ENCODE measurements around the gene CFAP52. TPM values are rescaled to one million over a fixed set of nuclear protein-coding genes. Genes with fewer than 3 reads are reported as not detected.
"Not testable (repeated sequence)": the region's sequence is repeated elsewhere in the genome, so short reads cannot be mapped to it uniquely, and the experiment has no call there.

CFAP52 gene
- total and polyA plus RNA-seq, 2 donors, result 0.25 to 0.26 TPM

GRCh38 chr17:9644910-9645751 lies 68.7 kb downstream of the CFAP52 start, which contains the start of gene USP43:
Gene USP43 (plus strand): TSS chr17:9645517. CDS start chr17:9645633, 116 bp downstream.
- peak; percentile 13 for DNase-seq (ENCODE audit: extremely low spot score)
- WGBS, result under 1% methylated on average over 72 of the region's 72 CpGs
- Histone ChIP-seq H3K27ac (ENCODE audit: low read depth) (peak within 1 kb of the TSS; percentile 81), H3K4me3 (ENCODE audit: low read depth, low read length) (peak within 1 kb of the TSS; percentile 66), H3K4me1 (ENCODE audit: insufficient read depth) (peaks cover 2% of the 10 kb centered on the region), H3K36me3 (ENCODE audit: insufficient read depth) (no peaks in the 10 kb centered on the region)

DNA sequence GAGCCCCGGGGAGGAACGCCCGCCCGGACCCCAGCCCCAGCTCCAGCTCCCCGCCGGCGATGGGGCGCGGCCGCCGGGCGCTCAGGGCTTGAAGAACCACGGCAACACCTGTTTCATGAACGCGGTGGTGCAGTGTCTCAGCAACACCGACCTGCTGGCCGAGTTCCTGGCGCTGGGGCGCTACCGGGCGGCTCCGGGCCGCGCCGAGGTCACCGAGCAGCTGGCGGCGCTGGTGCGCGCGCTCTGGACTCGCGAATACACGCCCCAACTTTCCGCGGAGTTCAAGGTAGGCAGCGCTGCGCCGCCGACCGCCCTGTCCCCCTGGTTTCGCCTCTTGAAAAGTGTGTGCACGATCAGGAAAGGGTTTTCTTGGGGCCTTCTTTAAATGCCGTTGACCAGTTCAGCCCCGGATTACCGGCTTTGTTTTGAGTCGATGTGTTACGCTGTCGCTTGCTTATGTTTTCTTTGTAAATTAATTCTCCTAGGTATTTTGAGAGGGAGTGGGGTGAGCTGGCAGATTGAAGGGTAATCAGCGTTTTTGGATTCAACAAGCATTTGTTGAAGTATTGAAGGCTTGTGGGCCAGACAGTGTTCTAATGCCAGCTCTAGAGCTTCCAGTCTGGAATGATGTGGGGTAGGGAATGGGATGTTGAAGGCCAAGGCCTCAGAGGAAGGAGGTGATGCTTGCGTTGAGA lies 69.6 kb downstream of the CFAP52 start:
- peak overlapping the region; percentile 81 for H3K27ac ChIP-seq (ENCODE audit: low read depth)
- peaks cover 2% of the 10 kb centered on the region for H3K4me1 ChIP-seq (ENCODE audit: insufficient read depth)
- peak overlapping the region; percentile 66 for H3K4me3 ChIP-seq (ENCODE audit: low read depth, low read length)
- WGBS, result 3% methylated on average over 51 of the region's 51 CpGs
- DNase-seq (ENCODE audit: extremely low spot score), result no peak
- H3K36me3 ChIP-seq (ENCODE audit: insufficient read depth), result no peaks in the 10 kb centered on the region

DNA sequence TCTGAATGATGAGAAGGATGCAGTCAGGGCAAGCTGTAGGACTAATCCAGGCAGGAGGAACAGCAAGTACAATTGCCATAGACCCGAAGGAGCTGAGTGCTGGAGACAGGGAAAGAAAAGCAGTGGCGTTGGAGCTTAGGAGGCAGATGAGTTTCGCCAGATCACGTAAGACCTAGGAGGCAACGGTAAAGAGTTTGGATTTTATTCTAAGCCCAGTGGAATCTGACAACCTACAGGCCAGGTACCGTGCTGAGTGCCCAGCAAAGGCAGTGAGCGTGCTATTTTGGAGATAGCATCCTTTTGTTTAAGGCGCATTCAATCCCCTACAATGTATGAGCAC lies 70.1 kb downstream of the CFAP52 start:
- DNase-seq (ENCODE audit: extremely low spot score), result no peak
- H3K36me3 ChIP-seq (ENCODE audit: insufficient read depth), result no peaks in the 10 kb centered on the region
- H3K27ac ChIP-seq (ENCODE audit: low read depth), result no peak overlapping the region
- peaks cover 2% of the 10 kb centered on the region for H3K4me1 ChIP-seq (ENCODE audit: insufficient read depth)
- 34% methylated on average over 8 of the region's 8 CpGs for WGBS
- H3K4me3 ChIP-seq (ENCODE audit: low read depth, low read length), result no peak overlapping the region

DNA sequence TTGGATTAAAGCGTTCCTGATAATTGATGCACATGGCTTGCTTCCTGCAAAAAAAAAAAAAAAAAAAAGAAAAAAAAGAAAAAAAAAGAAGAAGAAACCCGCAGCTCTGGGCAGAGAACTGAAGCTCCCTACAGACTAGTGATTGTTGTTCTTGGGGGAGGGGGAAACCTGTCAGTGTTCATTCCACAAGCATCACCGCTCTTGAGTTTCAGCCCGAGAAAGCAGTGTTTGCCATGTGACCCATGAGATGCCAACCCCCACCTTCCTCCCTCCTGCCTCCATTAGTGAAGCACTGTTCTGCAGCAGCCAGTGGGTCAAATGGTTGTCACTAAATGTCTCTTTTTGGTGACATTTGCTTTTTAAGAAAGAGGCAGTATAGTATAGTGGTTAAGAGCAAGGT lies 70.6 kb downstream of the CFAP52 start:
- WGBS, result 17% methylated on average over 4 of the region's 4 CpGs
- peaks cover 2% of the 10 kb centered on the region for H3K4me1 ChIP-seq (ENCODE audit: insufficient read depth)
- H3K27ac ChIP-seq (ENCODE audit: low read depth), result no peak overlapping the region
- H3K36me3 ChIP-seq (ENCODE audit: insufficient read depth), result no peaks in the 10 kb centered on the region
- no peak for DNase-seq (ENCODE audit: extremely low spot score)
- no peak overlapping the region for H3K4me3 ChIP-seq (ENCODE audit: low read depth, low read length)

DNA sequence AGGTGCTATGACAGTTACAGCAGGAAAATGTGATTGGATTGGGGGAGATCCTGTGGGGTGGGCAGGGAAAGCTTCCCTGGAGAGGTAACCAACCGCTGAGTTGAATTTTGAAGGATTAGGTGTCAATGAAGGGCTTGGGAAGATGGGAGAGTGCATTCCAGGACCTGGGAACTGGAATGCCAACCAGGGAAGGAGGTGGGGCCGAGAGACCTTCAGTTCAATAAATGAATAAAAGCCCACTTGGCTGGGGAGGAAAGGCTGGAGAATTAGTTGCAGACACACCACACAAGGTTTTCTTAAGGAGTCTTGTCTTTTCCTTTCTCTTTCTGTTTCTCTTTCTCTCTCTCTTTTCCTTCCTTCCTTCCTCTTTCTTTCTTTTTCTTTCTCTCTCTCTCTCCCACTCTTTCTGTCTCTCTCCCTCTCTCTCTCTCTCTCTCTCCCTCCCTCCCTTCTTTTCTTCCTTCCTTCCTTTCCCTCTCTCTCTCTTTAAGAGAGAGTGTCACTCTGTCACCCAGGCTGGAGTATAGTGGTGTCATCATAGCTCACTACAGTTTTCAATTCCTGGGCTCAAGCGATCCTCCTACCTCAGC lies 72.2 kb downstream of the CFAP52 start:
- no peak overlapping the region for H3K27ac ChIP-seq (ENCODE audit: low read depth)
- H3K4me3 ChIP-seq (ENCODE audit: low read depth, low read length), result no peak overlapping the region
- H3K36me3 ChIP-seq (ENCODE audit: insufficient read depth), result no peaks in the 10 kb centered on the region
- 47% methylated on average over 3 of the region's 3 CpGs for WGBS
- no peak for DNase-seq (ENCODE audit: extremely low spot score)
- H3K4me1 ChIP-seq (ENCODE audit: insufficient read depth), result peaks cover 2% of the 10 kb centered on the region

DNA sequence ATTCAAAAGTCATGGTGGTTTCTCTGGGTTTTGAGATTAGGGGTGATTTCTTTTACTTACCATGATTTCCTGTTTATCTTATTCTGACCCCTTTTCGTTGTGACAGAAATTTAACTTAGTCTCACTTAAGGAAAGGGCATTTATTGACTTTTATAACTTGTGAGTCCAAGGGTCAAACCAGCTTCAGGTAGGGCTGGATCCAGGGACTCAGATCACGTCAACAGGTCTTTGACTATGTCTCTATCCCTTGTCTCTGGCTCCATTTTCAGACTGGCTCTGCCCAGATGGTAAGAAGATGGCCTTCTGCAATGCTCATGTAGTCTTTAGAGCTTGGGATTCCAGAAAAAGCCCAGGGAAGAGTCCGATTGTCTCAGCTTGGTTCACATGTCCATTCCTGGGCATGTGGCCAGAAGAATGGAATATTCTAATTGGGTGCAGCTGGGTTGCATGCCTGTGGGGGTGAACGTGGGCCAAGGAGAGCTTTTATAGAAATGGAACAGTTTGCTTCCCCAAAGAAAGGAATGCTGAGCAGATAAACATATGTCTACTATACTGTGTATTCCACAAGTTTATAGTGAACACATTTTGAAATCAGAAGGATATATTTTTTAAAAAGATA lies 82.3 kb downstream of the CFAP52 start:
- Histone ChIP-seq H3K4me3 (ENCODE audit: low read depth, low read length) (no peak overlapping the region), H3K36me3 (ENCODE audit: insufficient read depth) (no peaks in the 10 kb centered on the region), H3K27ac (ENCODE audit: low read depth) (no peak overlapping the region), H3K4me1 (ENCODE audit: insufficient read depth) (no peaks in the 10 kb centered on the region)
- no peak for DNase-seq (ENCODE audit: extremely low spot score)
- WGBS, result 41% methylated on average over 4 of the region's 4 CpGs

- H3K27ac ChIP-seq (ENCODE audit: low read depth), result no peak overlapping the region
- no peaks in the 10 kb centered on the region for H3K4me1 ChIP-seq (ENCODE audit: insufficient read depth)
- WGBS, result 85% methylated on average over 2 of the region's 2 CpGs
- no peaks in the 10 kb centered on the region for H3K36me3 ChIP-seq (ENCODE audit: insufficient read depth)
- H3K4me3 ChIP-seq (ENCODE audit: low read depth, low read length), result no peak overlapping the region
- DNase-seq (ENCODE audit: extremely low spot score), result no peak
These were observed 84.6 kb downstream of the CFAP52 start for GRCh38 chr17:9661027-9661426.

GRCh38 chr17:9663511-9663910 lies 87.1 kb downstream of the CFAP52 start:
- not testable (repeated sequence) for DNase-seq (ENCODE audit: extremely low spot score); H3K4me1 ChIP-seq (ENCODE audit: insufficient read depth); H3K4me3 ChIP-seq (ENCODE audit: low read depth, low read length); H3K27ac ChIP-seq (ENCODE audit: low read depth); H3K36me3 ChIP-seq (ENCODE audit: insufficient read depth)
- 95% methylated on average over 11 of the region's 11 CpGs for WGBS

GRCh38 chr17:9666461-9667050 lies 90.1 kb downstream of the CFAP52 start:
- Histone ChIP-seq H3K27ac (ENCODE audit: low read depth) (no peak overlapping the region), H3K4me3 (ENCODE audit: low read depth, low read length) (no peak overlapping the region), H3K4me1 (ENCODE audit: insufficient read depth) (no peaks in the 10 kb centered on the region), H3K36me3 (ENCODE audit: insufficient read depth) (no peaks in the 10 kb centered on the region)
- WGBS, result 74% methylated on average over 5 of the region's 5 CpGs
- no peak for DNase-seq (ENCODE audit: extremely low spot score)

- no peaks in the 10 kb centered on the region for H3K36me3 ChIP-seq (ENCODE audit: insufficient read depth)
- no peaks in the 10 kb centered on the region for H3K4me1 ChIP-seq (ENCODE audit: insufficient read depth)
- DNase-seq (ENCODE audit: extremely low spot score), result no peak
- H3K4me3 ChIP-seq (ENCODE audit: low read depth, low read length), result no peak overlapping the region
- WGBS, result 55% methylated on average over 6 of the region's 6 CpGs
- H3K27ac ChIP-seq (ENCODE audit: low read depth), result no peak overlapping the region
These were observed 92.1 kb downstream of the CFAP52 start for GRCh38 chr17:9668517-9668916.

GRCh38 chr17:9669551-9670008 lies 93.1 kb downstream of the CFAP52 start:
- 60% methylated on average over 6 of the region's 6 CpGs for WGBS
- Histone ChIP-seq H3K27ac (ENCODE audit: low read depth) (no peak overlapping the region), H3K4me3 (ENCODE audit: low read depth, low read length) (no peak overlapping the region), H3K36me3 (ENCODE audit: insufficient read depth) (no peaks in the 10 kb centered on the region), H3K4me1 (ENCODE audit: insufficient read depth) (no peaks in the 10 kb centered on the region)
- DNase-seq (ENCODE audit: extremely low spot score), result no peak

DNA sequence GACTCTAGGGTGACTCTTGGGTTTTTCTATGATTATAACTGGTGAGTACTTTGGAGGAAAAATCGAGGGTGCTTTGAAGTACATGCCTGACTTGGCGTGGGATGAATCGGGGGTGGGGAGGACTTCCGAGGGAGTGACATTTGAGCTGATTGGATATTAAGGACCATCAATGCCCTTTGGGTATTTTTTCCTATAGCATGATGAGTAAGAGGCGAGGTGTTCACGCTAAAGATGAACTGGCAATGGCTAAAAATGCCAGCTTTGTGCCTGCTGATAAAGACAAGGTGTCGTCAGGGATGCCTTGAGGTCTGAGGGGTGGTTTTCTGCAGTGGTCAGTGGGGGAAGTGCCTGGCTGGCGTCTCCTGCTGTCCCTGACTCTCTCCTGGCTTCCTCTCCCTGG lies 94.2 kb downstream of the CFAP52 start:
- no peak for DNase-seq (ENCODE audit: extremely low spot score)
- Histone ChIP-seq H3K36me3 (ENCODE audit: insufficient read depth) (no peaks in the 10 kb centered on the region), H3K4me3 (ENCODE audit: low read depth, low read length) (no peak overlapping the region), H3K27ac (ENCODE audit: low read depth) (no peak overlapping the region), H3K4me1 (ENCODE audit: insufficient read depth) (no peaks in the 10 kb centered on the region)
- 70% methylated on average over 8 of the region's 8 CpGs for WGBS

DNA sequence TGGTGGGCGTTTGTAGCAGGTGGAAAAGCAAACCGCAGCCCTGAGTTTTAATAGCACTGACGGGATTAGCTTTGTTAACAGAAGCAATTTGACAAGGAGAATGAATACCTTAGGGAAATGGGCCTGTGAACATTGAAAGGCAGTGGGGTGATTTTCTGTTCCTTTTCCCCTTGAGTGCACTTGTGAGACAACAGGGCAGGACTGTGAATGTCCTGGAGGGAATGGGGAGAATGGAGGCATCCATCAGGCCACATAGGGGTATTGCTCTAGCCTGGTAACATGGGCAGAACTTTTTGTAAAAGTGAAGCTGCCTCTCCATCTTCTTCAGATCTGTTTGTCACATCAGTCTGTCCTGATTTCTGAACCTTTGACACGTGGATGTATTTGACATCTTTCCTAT lies 95.1 kb downstream of the CFAP52 start:
- 47% methylated on average over 4 of the region's 4 CpGs for WGBS
- no peak overlapping the region for H3K27ac ChIP-seq (ENCODE audit: low read depth)
- DNase-seq (ENCODE audit: extremely low spot score), result no peak
- H3K4me1 ChIP-seq (ENCODE audit: insufficient read depth), result no peaks in the 10 kb centered on the region
- no peaks in the 10 kb centered on the region for H3K36me3 ChIP-seq (ENCODE audit: insufficient read depth)
- H3K4me3 ChIP-seq (ENCODE audit: low read depth, low read length), result no peak overlapping the region
